PC-3 (cell line): ENCODE results near the gene DVL3.

Experiments
- EZH2phosphoT487 ChIP-seq: fragments of 300-600 bp; sonication (generic); IDR thresholded peaks from 2 replicates; pipeline ENCODE4 v1.6.1; 2018; ENCODE audit warnings: mild to moderate bottlenecking, antibody characterized with exemption, low read length, borderline replicate concordance
- TF ChIP-seq, protein P1 (sequence below): fragments of 300-600 bp; sonication (generic); conservative IDR thresholded peaks from 2 replicates; pipeline ENCODE4 v1.5.1; 2017; ENCODE audit warnings: antibody characterized with exemption, low read depth, mild to moderate bottlenecking, low read length

DNA sequence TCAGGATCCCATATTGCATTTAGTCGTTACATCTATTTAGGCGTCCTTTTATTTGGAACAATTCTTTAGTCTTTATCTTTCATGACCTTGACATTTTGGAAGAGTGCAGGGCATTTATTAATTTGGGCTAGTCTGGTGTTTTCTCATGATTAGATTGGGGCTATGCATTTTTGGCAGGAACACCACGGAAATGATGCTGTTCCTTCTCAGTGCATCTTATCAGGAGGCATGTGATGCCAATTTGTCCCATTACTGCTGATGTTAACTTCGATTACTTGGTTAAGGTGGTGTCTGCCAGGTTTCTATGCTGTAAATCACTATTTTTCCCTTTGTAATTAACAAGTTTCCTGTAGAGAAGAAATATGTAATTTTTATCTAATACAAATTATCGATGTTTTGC, 56.1 kb downstream of the DVL3 start:
- TF ChIP-seq, protein P1, sequence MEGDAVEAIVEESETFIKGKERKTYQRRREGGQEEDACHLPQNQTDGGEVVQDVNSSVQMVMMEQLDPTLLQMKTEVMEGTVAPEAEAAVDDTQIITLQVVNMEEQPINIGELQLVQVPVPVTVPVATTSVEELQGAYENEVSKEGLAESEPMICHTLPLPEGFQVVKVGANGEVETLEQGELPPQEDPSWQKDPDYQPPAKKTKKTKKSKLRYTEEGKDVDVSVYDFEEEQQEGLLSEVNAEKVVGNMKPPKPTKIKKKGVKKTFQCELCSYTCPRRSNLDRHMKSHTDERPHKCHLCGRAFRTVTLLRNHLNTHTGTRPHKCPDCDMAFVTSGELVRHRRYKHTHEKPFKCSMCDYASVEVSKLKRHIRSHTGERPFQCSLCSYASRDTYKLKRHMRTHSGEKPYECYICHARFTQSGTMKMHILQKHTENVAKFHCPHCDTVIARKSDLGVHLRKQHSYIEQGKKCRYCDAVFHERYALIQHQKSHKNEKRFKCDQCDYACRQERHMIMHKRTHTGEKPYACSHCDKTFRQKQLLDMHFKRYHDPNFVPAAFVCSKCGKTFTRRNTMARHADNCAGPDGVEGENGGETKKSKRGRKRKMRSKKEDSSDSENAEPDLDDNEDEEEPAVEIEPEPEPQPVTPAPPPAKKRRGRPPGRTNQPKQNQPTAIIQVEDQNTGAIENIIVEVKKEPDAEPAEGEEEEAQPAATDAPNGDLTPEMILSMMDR = no peak
- no peak for TF ChIP-seq EZH2phosphoT487
